HG03520 (cell line): Measurements from ENCODE around the gene NKD1.

Source experiments
- ATAC-seq: cut with Tn5 transposase; IDR thresholded peaks from one replicate; pipeline ENCODE4 v1.9.1; 2021; ENCODE audit warnings: mild to moderate bottlenecking, moderate library complexity; ENCODE audit not compliant: unreplicated experiment

NKD1 gene

DNA sequence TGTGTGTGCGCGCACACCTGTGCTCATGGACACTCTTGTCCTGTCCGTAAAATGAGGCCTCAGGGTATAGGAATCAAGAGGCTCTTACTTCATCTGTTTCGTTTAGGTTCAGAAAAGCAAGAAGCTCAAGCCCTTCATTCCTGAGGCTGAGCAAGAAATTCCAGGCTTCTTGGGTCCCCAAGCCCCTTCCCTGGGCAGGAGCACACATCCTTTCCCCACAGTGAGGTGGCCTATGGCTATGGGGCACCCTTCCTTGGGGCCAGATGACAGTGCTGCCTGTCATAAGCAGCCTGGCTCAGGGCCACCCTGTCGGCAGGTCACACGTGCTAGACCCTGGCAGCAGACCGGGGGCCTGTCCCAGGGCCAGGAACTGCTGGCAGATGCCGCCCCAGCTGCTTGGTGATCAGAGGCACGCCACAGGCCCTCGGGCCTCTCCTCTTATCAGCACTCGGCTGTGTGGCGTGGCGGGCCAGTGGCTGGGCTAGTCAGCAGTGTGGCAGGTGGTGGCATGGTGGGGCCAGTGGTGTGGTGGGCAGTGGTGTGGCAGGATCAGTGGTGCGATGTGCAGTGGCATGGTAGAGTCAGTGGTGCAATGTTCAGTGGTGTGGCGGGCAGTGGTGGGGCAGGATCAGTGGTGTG, 50.2 kb downstream of the NKD1 start:
- ATAC-seq = no peak

DNA sequence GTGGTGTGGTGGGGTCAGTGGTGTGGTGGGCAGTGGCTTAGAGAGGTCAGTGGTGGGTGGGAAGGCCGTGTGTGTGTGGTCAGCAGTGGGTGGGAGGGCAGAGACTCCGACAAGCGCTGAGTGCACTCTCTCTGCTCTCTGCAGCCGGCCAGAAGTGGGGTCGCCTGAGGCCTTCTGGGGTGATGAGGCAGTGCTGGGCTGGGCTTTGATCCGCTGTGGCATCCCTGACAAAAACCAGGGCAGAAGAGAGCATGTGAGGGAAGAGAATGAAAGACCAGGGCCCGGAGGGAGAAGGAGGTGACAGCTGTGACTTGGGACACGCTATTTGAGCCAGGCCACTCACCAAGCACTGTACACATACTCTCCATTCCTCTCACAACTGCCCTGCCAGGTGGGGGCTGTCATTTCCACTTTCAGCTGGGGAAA, 50.8 kb downstream of the NKD1 start:
- no peak for ATAC-seq

DNA sequence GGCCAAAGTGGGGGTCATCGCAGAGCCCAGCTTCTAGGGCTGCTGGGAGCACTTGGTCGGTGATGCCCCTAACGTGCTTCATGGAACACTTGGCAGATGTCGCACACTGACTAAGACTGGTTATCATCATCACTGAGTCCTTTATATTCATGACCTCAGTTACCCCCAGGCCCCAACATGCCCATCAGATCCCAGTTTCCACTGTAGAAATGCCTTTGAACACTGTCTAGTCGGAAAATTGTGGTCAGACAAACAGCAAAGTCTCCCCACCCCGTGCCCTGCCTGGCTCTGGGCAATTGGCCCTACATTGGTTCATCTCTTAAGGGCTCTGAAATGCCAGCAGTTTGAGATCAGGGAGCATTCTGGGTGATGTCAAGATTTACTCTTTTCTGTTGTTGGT, 51.3 kb downstream of the NKD1 start:
- ATAC-seq = no peak

DNA sequence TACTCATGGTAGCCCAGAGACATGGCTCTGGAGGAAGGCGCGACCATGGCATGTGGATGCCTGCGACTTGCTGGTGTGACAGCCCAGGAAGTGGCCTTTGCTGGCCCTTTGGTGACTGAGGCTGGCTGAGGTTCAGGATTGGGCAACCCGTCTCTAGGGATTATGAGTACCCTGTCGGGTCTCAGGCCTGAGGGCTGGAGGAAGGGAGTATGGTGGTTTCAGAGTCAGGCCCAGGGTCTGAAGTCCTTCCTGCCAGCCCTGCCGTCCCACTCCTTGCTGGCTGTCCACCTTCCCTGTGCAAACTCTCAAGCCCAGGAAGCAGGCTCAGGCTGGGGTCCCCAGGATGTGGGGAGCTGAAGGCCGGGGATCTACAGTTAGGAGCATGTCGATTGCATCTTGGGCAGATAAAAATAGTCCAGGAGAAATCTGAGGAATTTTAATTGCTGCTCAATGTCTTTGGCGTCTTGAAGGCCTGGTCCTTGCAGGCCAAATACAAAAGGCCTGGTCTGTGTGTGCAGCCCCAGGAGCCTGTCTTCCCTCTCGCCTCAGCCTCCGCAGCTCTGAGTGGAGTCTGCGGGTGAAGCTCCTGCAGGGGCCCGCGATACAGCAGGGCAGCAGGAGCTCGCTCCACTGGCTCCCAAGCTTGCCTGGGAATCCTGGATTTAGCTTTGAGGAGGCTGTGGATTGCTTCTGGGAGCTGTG, 52.5 kb downstream of the NKD1 start:
- ATAC-seq = no peak

DNA sequence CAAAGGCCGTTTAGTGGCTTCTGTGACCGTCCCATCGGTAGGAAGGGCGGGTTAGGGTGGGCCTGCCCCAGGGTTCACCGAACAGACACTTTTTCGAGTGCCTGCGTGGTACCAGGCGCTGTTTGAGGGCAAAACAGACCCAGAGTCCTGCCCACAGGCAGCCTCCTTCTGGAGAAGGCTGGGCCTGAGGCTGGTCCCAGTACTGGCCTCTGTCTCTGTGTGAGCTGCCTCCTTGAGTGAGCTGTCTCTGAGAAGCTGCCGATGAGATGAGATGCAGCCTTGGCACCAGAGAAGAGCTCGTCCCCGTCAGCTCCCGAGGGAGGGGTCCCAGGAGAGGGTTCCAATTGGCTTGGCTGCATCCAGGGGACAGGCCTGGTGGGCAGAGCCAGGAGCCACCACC, 53.1 kb downstream of the NKD1 start:
- no peak for ATAC-seq

DNA sequence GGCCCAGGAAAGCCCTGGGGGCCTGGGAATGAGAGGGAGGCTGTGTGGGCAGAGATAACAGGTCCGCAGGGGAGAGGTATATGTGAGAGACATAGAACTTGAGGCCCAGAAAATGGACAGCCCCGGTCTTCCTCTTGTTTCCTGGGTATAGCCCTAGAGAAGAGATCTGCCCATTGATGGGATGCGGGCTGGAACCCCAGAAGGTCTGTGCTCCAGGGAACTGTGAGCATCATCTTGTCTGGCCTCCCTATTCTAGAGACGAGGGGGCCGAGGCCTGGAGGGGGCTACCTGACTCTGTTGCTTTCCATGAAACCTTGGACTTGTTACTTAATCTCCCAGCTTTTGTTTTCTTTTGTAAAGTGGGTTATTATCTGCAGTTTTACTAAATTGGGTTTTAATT, 53.9 kb downstream of the NKD1 start:
- no peak for ATAC-seq

DNA sequence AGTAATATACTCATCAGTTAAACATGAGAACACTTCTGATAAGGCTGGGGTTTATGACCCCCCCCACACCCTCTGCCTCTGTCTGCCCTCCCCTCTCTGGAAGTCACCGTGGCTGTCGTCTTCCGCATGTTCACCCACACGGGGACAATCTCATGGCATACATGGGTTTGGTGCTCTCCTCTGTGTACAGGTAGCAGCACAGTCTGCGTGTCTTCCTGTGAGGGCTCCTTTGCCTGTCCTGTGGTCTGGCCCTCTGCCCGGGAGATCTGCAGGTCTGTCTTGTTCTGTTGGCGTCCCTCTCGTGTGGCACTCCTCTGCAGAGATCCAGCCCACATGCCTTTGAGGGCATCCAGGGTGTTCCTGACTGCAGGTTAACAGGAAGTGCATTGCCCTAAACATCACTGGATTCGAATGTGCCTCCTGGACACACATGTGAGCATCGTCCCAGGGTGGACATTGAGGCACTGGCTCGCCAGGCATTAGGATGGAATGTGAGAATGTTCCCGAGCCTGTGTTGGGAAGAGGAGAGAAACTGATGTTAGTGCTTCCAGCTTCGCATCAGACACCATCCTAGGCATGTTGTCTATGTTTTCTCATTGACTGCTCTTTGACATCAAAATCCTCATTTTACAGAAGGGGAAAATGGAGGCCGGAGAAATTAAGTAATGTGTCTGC, 54.5 kb downstream of the NKD1 start:
- ATAC-seq = no peak

DNA sequence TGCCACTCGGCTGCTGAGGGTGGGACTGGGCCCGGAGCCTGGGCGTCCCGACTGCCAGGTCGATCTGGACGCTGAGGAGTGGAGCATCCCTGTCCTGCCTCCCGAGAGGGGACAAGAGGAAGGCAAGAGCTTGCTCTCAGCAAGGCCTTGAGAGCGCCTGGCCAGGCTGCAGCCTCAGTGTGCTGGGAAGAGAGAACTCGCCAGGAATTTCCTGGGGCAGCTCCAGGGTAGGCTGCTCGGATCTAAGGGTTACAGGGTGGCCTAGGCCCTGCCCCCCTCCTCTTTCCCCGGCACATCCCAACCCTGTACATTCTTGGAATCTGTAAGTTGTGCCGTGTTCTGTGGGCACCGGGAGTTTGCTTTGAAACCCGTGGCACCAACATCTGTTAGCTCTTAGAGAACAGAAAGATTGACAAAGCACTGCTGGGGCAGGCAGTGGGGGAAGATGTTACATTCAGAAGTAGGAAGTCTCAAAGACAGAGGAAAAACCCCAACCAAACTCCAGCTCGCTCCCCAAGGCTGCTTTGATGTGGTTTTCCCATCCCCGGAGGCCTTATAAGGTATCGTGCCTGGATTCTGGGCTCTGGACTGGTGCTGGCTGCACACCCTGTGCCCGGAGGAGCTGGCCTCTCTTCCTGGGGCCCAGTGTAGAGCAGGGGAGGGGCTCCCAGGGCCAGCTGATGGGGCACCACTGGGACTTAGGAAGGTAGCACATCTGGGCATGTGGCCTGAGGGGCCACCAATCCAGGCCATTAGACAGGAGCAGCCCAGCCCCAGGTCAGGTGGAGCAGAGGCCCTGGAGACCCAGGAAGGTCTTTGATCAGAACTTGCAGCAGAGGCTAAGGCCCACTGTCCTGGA, 55.2 kb downstream of the NKD1 start:
- ATAC-seq = no peak

DNA sequence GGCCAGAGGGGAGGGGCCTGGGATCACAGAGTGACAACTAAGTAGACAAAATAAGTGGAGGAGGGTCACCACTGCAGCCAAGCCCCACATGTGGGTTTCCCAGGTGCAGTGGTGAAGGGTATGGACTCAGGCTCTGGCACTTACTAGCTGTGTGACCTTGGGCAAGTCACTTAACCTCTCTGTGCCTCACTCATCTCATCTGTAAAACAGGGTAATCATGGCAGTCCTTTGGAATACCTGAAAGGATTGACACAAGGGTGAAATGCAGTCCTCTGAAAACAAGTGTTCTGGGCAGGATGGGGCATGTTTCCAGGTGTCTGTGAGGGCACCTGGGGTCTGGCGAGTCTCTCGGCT, 55.8 kb downstream of the NKD1 start:
- no peak for ATAC-seq

DNA sequence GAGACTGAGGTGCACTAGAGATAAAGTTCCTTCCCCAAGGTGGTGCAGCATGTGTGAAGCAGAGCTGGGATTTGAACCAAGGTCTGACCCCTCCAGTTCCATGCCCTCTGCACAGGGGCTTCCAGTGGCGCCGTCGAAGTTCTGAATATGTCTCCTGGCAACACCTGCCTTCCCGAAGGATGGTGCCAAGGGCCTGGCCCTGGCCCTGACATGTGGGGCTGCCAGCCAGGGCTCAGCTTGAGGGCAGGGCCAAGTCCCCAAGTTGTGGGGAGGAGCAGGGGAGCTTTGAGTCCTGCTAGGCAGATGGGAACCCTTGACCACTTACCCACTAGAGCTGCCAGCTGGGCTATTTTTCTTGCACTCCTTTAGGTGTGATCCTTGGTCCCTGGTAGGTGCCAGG, 56.4 kb downstream of the NKD1 start:
- ATAC-seq = no peak

DNA sequence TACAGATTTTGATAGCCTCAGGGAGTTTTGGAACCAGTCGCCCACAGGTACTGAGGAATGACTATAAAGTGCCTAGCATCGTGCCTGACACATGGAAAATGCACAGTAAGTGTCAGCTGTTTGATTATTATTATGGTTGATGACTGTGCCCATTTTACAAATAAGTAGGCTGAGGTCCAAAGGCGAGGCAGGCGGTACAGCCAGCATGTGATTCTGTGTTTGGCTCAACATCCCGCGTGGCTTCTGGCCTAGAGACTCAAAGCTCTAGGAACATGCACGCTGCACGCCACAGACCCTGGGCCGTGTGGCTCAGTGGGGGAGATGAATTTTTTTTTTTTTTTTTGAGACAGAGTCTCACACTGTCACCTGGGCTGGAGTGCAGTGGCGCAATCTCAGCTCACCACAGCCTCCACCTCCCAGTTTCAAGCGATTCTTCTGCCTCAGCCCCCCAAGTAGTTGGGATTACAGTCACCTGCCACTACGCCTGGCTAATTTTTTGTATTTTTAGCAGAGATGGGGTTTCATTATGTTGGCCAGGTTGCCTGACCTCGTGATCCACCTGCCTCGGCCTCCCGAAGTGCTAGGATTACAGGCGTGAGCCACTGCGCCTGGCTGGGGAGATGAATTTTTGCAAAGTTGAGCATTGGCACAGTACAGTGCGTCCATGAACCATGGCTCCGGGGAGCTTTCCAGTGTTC, 57.7 kb downstream of the NKD1 start:
- ATAC-seq = no peak

DNA sequence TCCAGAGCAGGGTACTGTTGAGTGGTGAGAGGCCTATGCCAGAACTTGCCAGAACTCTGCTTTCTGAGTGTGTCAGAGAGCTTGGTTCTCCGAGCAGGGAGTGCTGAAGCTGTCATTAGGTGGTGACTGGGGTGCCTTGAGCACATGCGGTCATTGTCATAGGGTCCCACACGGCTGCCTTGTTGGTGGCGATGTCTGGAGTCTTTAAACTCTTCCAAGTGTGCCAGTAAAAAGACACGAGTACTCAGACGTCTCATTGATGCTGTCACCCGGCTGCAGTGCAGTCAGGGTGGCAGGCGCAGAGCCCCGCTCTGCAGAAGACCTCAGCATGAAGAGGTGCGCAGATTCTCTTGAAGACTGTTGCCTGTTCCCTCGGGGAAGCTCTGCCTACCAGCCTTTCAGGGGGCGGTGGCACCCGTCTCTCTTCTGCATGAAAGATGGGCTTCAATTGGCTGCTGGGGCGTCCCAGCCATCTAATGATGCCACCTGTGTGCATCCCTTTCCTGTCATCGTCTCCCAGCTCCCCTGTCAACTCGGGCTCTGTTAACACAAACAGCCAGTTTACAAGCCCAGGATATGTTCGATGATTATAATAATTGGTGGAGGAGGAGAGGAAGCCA, 58.3 kb downstream of the NKD1 start:
- ATAC-seq = no peak

DNA sequence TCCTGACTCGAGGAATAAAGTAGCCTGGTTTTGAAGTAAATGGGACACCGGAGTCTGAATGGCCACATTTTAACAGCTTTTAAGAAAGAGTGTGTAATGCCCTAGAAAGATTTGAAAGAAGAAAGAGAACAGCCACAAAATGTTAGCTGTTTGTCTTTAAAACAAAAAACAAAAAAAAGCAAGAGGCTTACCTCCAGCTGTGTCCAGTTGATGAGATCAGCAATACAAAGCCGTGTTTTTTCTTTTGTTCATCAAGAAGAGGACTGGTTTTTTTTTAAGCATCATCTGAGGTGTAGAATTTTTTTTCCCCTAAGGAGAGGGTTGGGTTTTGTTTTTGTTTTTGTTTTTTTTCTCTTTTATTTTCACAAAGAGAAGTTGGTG, 58.8 kb downstream of the NKD1 start:
- no peak for ATAC-seq

DNA sequence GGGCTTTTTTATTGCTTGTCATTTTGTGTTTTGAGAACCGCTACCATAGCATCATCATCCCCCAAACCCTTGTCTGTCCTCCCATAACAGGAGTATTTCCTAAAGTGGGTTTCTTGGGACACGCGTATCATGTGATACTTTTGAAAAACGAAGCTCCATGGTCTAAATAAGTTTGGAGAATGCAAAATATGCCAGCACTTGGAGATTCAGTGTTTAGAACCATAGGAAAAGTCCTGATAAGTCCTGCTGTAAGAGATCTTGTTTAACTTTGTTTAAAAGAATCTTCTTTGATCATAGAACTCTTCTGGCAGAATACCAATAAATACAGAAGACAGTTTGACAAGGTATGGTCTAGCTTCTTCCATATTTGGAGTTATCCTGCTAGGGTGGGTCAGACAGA, 59.3 kb downstream of the NKD1 start:
- no peak for ATAC-seq

DNA sequence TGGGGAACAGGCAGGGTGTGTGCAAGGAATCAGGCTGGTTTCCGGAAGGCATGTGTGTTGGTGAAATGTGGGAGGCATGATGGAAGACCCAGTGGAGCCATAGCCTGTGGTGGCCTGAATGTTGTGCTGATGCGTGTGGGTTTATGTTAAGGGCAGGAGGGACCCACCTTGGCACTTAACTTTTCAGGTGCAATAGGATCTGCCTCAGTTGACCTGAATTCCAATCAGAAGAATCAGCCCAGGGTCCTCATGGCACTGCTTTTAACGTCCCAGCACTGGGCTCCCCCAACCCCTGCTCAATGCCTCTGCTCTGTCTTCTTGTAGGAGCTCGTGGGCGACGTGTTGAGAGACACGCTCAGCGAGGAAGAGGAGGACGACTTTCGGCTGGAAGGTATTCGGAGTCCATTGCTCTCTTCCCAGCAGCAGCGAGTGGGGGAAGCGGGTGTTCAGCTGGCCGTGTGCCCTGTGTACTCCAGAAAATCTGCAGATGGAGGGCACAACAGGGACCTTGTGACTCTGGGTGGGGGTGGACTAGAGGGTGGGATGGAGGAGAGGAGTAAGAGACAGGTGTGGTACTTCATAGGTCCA, 59.9 kb downstream of the NKD1 start:
- ATAC-seq = no peak

DNA sequence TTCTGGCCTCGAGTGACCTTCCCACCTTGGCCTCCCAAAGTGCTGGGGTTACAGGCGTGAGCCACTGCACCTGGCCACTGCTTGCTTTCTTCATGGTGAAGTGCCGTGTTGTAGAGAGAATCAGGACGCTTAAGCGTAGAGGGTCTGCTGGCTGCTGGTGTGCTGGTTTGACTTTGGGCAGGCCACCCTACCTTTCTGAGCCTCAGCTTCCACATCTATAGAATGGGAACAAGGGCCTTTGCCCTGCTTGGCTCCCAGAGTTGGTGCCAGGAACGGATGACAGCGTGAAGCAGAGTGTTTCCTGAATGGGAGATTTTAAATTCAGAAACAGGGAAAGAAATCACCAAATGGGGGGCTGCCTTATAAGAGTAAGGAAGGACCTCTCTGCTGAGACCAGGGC, 60.9 kb downstream of the NKD1 start:
- ATAC-seq = no peak

DNA sequence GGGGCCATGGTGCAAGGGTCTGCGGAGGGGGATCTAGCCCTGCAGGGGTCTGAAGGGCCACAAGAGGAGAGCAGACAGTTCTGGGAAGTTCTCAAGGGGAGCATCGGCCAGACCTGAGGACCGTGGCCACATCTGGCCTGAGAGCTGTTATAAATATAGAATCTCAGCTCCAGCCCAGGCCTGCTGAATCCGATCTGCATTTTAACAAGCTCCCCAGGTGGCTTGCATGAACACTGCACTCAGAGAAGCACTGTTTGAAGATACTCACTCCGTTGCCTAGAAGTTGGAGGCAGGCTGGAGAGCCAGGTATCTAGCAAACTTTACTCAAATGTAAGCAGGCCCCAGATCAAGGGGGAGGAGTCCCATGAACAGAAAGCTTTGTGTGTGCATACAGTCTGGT, 61.3 kb downstream of the NKD1 start:
- ATAC-seq = no peak

DNA sequence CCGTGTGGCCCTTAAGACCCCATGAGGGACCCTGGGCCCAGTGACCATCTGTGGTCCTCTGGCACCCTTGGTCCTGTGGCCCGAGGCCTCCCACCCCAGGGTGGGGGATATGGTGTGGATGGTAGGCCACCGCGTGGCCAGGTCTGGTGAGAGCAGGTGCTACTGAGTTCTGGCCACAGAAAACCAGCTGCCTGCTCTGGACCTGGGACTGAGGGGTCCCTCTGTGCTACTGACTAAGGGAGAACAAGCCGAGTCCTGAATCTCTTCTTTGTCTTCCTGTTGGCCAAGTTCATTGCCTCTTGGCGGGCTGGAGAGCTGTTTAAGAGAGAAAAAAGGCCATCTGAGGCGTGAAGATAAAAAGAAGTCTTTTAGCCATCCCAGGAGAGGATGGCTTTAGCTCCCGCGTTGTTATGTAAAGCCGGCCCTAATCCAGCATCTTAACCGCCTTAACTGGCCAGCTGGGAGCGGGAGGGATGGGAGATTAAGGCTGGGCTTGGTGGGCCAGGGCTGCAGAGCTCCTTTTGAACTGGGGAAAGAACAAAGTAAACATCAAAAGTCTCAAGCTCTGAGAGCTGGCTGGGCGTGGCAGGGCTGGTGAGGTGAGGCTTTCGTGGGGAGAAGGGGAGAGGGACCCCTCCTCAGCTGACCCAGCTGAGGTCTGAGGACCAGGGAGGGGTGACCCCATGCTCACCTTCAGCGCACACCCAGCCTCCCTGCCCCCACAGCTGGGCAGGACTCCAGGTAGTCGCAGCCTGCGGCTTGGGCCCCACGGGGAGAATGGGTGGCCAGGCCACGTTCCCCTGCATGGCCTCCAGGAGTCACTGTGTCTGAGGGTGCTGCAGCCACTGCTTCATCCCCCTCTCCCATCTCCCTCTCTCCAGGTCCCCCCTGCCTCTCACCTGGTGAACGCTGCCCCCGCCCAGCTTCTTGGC, 62.4 kb downstream of the NKD1 start:
- no peak for ATAC-seq

DNA sequence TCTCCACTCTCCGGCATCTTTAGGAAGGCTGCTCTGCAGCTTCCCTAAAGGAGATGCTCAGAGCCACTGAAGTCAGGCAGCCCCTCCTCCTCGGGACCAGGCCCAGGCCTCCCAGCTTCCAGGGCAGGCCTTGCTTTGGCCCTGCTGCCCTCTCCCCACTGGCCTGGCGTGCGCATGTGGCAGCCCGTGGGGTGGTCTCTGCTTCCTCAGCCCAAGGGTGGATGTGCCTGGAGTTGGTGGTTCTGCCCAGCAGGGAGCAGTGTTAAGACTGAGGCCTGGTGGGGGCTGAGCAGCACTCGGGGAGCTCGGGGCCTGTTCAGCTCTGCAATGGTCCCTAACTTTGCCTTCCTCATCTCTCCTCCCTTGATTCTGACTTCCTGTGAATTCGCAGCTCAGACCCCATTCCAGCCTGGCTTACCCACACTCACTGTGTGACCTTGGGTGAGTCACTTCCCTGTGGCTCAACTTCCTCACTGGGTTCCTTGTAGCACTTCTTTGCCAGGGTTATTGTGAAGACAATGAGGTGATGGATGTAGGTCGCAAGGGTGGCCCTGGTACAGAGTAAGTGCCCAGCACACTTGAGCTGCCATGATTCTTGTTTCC, 63.2 kb downstream of the NKD1 start:
- no peak for ATAC-seq
